ENCODE measurements around the gene CDKN2A. TPM values are rescaled to one million over a fixed set of nuclear protein-coding genes. Genes with fewer than 3 reads are reported as not detected.
A peak's percentile ranks its signal among the peaks of the same experiment; 100 is the strongest.

The CDKN2A gene
- total RNA-seq, 1 donor from 2014 or later, result 71.6 TPM

DNA sequence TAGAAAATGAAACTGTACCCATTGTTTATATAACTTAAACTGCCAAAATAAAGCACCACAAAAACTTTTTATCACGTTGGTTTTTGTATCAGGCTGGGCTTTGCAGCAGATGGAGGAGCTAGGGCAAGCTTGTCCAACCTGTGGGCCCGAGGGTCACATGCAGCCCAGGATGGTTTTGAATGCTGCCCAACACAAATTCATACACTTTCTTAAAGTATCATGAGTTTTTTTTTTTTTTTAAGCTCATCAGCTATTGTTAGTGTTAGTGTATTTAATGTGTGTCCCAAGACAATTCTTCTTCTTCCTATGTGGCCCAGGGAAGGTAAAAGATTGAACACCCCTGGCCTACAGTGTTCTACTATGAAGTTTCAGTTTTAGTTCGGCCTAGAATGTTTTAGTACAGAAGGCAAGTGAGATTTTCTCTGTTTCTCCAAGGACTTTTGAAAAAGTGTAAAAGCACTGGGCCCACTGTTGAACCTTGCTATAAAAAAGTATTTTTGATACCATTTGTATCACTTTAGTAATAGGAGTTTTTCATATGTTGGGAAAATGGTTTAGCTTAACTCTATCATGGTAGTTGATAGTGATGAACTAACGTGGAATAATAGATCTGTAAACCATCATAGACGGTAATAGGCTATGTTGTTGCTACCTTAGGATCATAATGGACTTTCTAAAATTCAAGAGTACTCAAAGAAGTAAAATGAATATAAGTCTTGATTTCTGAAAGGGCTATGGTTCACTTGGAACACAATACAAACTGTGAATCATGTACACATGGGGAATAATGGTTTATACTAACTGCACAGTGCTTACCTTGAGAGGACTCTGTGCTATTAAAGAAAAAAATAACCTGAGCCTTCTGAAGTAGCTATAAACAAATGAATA is 2.9 kb downstream of the CDKN2A start:
- Histone ChIP-seq H4K20me1 (ENCODE audit: insufficient read depth, low read length) (no peaks in the 10 kb centered on the region), H3K79me2 (ENCODE audit: insufficient read depth, low read length) (peaks cover 78% of the 10 kb centered on the region), H3K4me3 (ENCODE audit: insufficient read depth, low read depth, low read length) (peak overlapping the region; percentile 85), H3K4me2 (ENCODE audit: low read length) (peak overlapping the region; percentile 82), H2AFZ (ENCODE audit: low read depth, low read length) (no peak overlapping the region), H3K4me1 (ENCODE audit: insufficient read depth, low read length) (peaks cover 30% of the 10 kb centered on the region), H3K9ac (ENCODE audit: low read length) (peak overlapping the region; percentile 35), H3K27me3 (ENCODE audit: insufficient read depth, low read length) (no peaks in the 10 kb centered on the region), H3K27ac (ENCODE audit: low read depth, low read length) (no peak overlapping the region), H3K36me3 (ENCODE audit: insufficient read depth, low read length) (no peaks in the 10 kb centered on the region), H3K9me3 (ENCODE audit: insufficient read depth, low read depth, low read length) (peaks cover 4% of the 10 kb centered on the region)
- Mint-ChIP-seq H3K4me1 (ENCODE audit: low read depth, unreplicated experiment) (peaks cover 9% of the 10 kb centered on the region), H3K27me3 (ENCODE audit: low read depth, unreplicated experiment) (peaks cover 38% of the 10 kb centered on the region), H3K27ac (ENCODE audit: unreplicated experiment) (no peak overlapping the region), H3K9me3 (ENCODE audit: unreplicated experiment) (peaks cover 7% of the 10 kb centered on the region), H3K36me3 (ENCODE audit: low read depth, unreplicated experiment) (peaks cover 16% of the 10 kb centered on the region), H3K4me3 (ENCODE audit: unreplicated experiment) (peak overlapping the region; percentile 51)
- TF ChIP-seq EZH2 (IDR thresholded peaks at IDR 0.05; ENCODE audit: insufficient read depth, low read length), result no peak
- TF ChIP-seq, protein P1, sequence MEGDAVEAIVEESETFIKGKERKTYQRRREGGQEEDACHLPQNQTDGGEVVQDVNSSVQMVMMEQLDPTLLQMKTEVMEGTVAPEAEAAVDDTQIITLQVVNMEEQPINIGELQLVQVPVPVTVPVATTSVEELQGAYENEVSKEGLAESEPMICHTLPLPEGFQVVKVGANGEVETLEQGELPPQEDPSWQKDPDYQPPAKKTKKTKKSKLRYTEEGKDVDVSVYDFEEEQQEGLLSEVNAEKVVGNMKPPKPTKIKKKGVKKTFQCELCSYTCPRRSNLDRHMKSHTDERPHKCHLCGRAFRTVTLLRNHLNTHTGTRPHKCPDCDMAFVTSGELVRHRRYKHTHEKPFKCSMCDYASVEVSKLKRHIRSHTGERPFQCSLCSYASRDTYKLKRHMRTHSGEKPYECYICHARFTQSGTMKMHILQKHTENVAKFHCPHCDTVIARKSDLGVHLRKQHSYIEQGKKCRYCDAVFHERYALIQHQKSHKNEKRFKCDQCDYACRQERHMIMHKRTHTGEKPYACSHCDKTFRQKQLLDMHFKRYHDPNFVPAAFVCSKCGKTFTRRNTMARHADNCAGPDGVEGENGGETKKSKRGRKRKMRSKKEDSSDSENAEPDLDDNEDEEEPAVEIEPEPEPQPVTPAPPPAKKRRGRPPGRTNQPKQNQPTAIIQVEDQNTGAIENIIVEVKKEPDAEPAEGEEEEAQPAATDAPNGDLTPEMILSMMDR (IDR thresholded peaks at IDR 0.05; ENCODE audit: insufficient read depth, low read depth, low read length), result no peak
- no peak for DNase-seq (ENCODE audit: low read depth)
- FAIRE-seq, result peak; percentile 49

DNA sequence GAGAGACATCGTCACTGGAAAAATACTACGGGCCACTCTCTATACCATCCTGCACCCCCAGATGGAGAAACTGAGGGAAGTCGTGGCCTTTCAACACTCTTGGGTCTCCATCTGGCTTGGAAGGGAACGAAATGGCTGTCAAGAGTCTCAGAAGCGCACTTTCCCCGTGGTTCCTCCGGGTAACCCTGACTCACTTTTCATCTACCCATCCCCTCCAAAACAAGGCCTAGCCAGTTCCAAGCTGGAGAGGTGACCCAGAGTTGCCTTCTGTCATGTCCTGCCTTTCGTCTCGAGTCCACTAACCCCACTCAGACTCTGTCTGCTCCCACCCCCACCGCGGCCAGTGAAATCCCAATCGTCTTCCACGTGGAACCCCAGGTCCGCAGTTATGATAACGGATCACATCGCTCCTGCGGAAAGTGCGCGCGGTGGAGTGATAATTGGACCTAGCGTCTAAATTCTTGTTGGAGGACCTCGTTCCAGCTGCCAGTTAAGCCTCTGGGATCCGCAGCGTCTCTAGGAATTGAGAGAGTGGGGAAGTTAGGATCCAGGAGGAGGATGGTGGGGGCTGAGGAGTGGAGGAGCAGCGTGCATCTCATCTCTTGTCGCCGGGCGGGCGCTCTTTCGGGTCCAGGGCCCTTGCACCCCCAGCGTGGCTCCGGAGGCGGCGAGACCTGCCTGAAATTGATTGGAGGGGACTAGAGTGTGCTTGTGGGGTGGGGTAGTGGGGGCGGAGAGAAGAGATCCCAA is 4.6 kb downstream of the CDKN2A start:
- peaks cover 6% of the 10 kb centered on the region for H3K4me1 Mint-ChIP-seq (ENCODE audit: low read depth, unreplicated experiment)
- Histone ChIP-seq H3K4me3 (ENCODE audit: insufficient read depth, low read depth, low read length) (peak overlapping the region; percentile 27), H3K36me3 (ENCODE audit: insufficient read depth, low read length) (no peaks in the 10 kb centered on the region), H3K27me3 (ENCODE audit: insufficient read depth, low read length) (no peaks in the 10 kb centered on the region), H3K9ac (ENCODE audit: low read length) (peak overlapping the region; percentile 51), H3K4me1 (ENCODE audit: insufficient read depth, low read length) (peaks cover 24% of the 10 kb centered on the region), H2AFZ (ENCODE audit: low read depth, low read length) (peak overlapping the region; percentile 64), H3K27ac (ENCODE audit: low read depth, low read length) (no peak overlapping the region), H3K79me2 (ENCODE audit: insufficient read depth, low read length) (peaks cover 65% of the 10 kb centered on the region), H4K20me1 (ENCODE audit: insufficient read depth, low read length) (no peaks in the 10 kb centered on the region), H3K9me3 (ENCODE audit: insufficient read depth, low read depth, low read length) (peaks cover 4% of the 10 kb centered on the region), H3K4me2 (ENCODE audit: low read length) (peak overlapping the region; percentile 82)
- peak overlapping the region; percentile 50 for H3K4me3 Mint-ChIP-seq (ENCODE audit: unreplicated experiment)
- TF ChIP-seq EZH2 (IDR thresholded peaks at IDR 0.05; ENCODE audit: insufficient read depth, low read length), result no peak
- TF ChIP-seq, protein P1 (IDR thresholded peaks at IDR 0.05; ENCODE audit: insufficient read depth, low read depth, low read length), result no peak
- H3K27ac Mint-ChIP-seq (ENCODE audit: unreplicated experiment), result no peak overlapping the region
- DNase-seq (ENCODE audit: low read depth), result no peak
- H3K36me3 Mint-ChIP-seq (ENCODE audit: low read depth, unreplicated experiment), result peaks cover 16% of the 10 kb centered on the region
- peaks cover 7% of the 10 kb centered on the region for H3K9me3 Mint-ChIP-seq (ENCODE audit: unreplicated experiment)
- peaks cover 45% of the 10 kb centered on the region for H3K27me3 Mint-ChIP-seq (ENCODE audit: low read depth, unreplicated experiment)
- no peak for FAIRE-seq
